HEK293 (cell line): ENCODE results near the gene ZNF345.

Experiments used
- CTCF ChIA-PET: fragments of 350-600 bp; formaldehyde crosslinking; extraction: SDS; loops from one replicate; lab custom pipeline; 2021; ENCODE audit warnings: antibody characterized with exemption; lab: Yijun Ruan, JAX
- POLR2A ChIA-PET: fragments of 300-600 bp; formaldehyde crosslinking; extraction: SDS; loops from one replicate; lab custom pipeline; 2020; ENCODE audit warnings: antibody characterized with exemption, inconsistent platforms; lab: Yijun Ruan, JAX
- H3K27ac ChIP-seq: fragments of 200-500 bp; sonication (Bioruptor generic); 2 replicates; pipeline ENCODE4 v1.5.1; 2014; ENCODE audit warnings: low read depth, low read length, control low read depth, inconsistent platforms; ENCODE audit errors: extremely low read depth
- H3K36me3 ChIP-seq, 2 experiments: fragments of 200-500 bp in 1 of 2; sonication (Bioruptor generic) in 1 of 2; 1 replicate in 1 of 2; 2 replicates in 1 of 2; pipeline ENCODE4 v1.5.1; 2014 to 2017; ENCODE audit warnings: inconsistent platforms in 2 of 2, low read length in 2 of 2; ENCODE audit not compliant: control insufficient read depth in 2 of 2, insufficient read depth in 1 of 2
- H3K4me1 ChIP-seq: fragments of 200-500 bp; sonication (Bioruptor generic); 2 replicates; pipeline ENCODE4 v1.5.1; 2014; ENCODE audit warnings: mild to moderate bottlenecking, low read length, inconsistent platforms; ENCODE audit not compliant: control insufficient read depth, insufficient read depth
- H3K4me3 ChIP-seq: 2 replicates; pipeline ENCODE4 v1.5.1; 2011; ENCODE audit warnings: low read depth, mild to moderate bottlenecking, control low read depth, low read length, moderate library complexity
- H3K9me3 ChIP-seq: fragments of 200-500 bp; sonication (Bioruptor generic); 2 replicates; pipeline ENCODE4 v1.5.1; 2014; ENCODE audit warnings: low read depth, low read length, inconsistent platforms; ENCODE audit not compliant: control insufficient read depth, insufficient read depth
- IKZF3 ChIP-seq: fragments of 450-650 bp; IDR thresholded peaks from 2 replicates; pipeline ENCODE4 v1.5.0; 2018; ENCODE audit warnings: missing biosample characterization, mild to moderate bottlenecking, missing genetic modification characterization, moderate library complexity
- PRDM4 ChIP-seq: fragments of 450-650 bp; formaldehyde crosslinking; IDR thresholded peaks from 2 replicates; pipeline ENCODE4 v1.5.1; 2017; ENCODE audit warnings: missing biosample characterization, missing genetic modification characterization
- SETDB1 ChIP-seq: IDR thresholded peaks from one replicate; pipeline ENCODE4 v1.6.1; 2017; ENCODE audit warnings: mild to moderate bottlenecking, low read length, moderate library complexity, mixed read lengths; ENCODE audit not compliant: insufficient read length
- SP7 ChIP-seq: fragments of 450-650 bp; formaldehyde crosslinking; IDR thresholded peaks from 2 replicates; pipeline ENCODE4 v1.5.1; 2016; ENCODE audit warnings: missing biosample characterization, missing genetic modification characterization
- TRIM28 ChIP-seq: IDR thresholded peaks from 2 replicates; pipeline ENCODE4 v1.6.1; 2011; ENCODE audit warnings: low read length, control low read depth, borderline replicate concordance
- ZBTB17 ChIP-seq: fragments of 450-650 bp; formaldehyde crosslinking; IDR thresholded peaks from 2 replicates; pipeline ENCODE4 v1.5.1; 2016; ENCODE audit warnings: missing biosample characterization, missing genetic modification characterization
- ZNF140 ChIP-seq: fragments of 450-650 bp; formaldehyde crosslinking; IDR thresholded peaks from 2 replicates; pipeline ENCODE4 v1.5.1; 2016; ENCODE audit warnings: missing biosample characterization, missing genetic modification characterization
- ZNF169 ChIP-seq: fragments of 450-650 bp; formaldehyde crosslinking; IDR thresholded peaks from 2 replicates; pipeline ENCODE4 v1.5.1; 2016; ENCODE audit warnings: missing biosample characterization, missing genetic modification characterization
- ZNF248 ChIP-seq: fragments of 450-650 bp; formaldehyde crosslinking; IDR thresholded peaks from 2 replicates; pipeline ENCODE4 v1.5.1; 2017; ENCODE audit warnings: missing biosample characterization, missing genetic modification characterization
- ZNF266 ChIP-seq: fragments of 450-650 bp; formaldehyde crosslinking; IDR thresholded peaks from 2 replicates; pipeline ENCODE4 v1.5.1; 2016; ENCODE audit warnings: missing biosample characterization, missing genetic modification characterization, low read depth
- ZNF274 ChIP-seq, 2 experiments: fragments of 200-500 bp in 1 of 2; fragments of 450-650 bp in 1 of 2; sonication (Bioruptor generic) in 1 of 2; formaldehyde crosslinking in 1 of 2; IDR thresholded peaks; 2 replicates each; pipeline versions ENCODE4 v1.5.1 to v1.6.1; 2014 to 2016; ENCODE audit warnings: borderline replicate concordance in 1 of 2, inconsistent platforms in 1 of 2, low read length in 1 of 2, missing biosample characterization in 1 of 2, missing genetic modification characterization in 1 of 2
- ZNF280D ChIP-seq: fragments of 450-650 bp; formaldehyde crosslinking; IDR thresholded peaks from 2 replicates; pipeline ENCODE4 v1.5.1; 2016; ENCODE audit warnings: missing biosample characterization, missing genetic modification characterization
- ZNF350 ChIP-seq: fragments of 450-650 bp; formaldehyde crosslinking; IDR thresholded peaks from 2 replicates; pipeline ENCODE4 v1.5.0; 2017; ENCODE audit warnings: missing biosample characterization, mild to moderate bottlenecking, missing genetic modification characterization
- ZNF510 ChIP-seq: fragments of 450-650 bp; formaldehyde crosslinking; IDR thresholded peaks from 2 replicates; pipeline ENCODE4 v1.5.1; 2018; ENCODE audit warnings: mild to moderate bottlenecking, missing genetic modification characterization, missing biosample characterization; ENCODE audit not compliant: insufficient replicate concordance
- ZNF518A ChIP-seq: fragments of 450-650 bp; formaldehyde crosslinking; conservative IDR thresholded peaks from 2 replicates; pipeline ENCODE4 v1.5.1; 2016; ENCODE audit warnings: low read depth, missing biosample characterization, missing genetic modification characterization
- ZNF529 ChIP-seq: fragments of 450-650 bp; formaldehyde crosslinking; IDR thresholded peaks from 2 replicates; pipeline ENCODE4 v1.5.1; 2017; ENCODE audit warnings: missing genetic modification characterization, missing biosample characterization; ENCODE audit not compliant: insufficient replicate concordance
- ZNF548 ChIP-seq: fragments of 450-650 bp; formaldehyde crosslinking; IDR thresholded peaks from 2 replicates; pipeline ENCODE4 v1.5.1; 2016; ENCODE audit warnings: missing biosample characterization, missing genetic modification characterization
- ZNF549 ChIP-seq: fragments of 450-650 bp; IDR thresholded peaks from 2 replicates; pipeline ENCODE4 v1.5.1; 2018; ENCODE audit warnings: missing biosample characterization, missing genetic modification characterization, mild to moderate bottlenecking, inconsistent platforms, moderate library complexity
- ZNF610 ChIP-seq: fragments of 450-650 bp; formaldehyde crosslinking; IDR thresholded peaks from 2 replicates; pipeline ENCODE4 v1.5.1; 2016; ENCODE audit warnings: missing biosample characterization, missing genetic modification characterization, borderline replicate concordance
- ZNF623 ChIP-seq: fragments of 450-650 bp; formaldehyde crosslinking; IDR thresholded peaks from 2 replicates; pipeline ENCODE4 v1.5.1; 2016; ENCODE audit warnings: missing biosample characterization, missing genetic modification characterization
- ZNF626 ChIP-seq: fragments of 450-650 bp; sonication (Bioruptor Pico); formaldehyde crosslinking; IDR thresholded peaks from 2 replicates; pipeline ENCODE4 v1.5.1; 2018; ENCODE audit warnings: missing biosample characterization, missing genetic modification characterization, inconsistent platforms

The ZNF345 gene

GRCh38 chr19:36891768-36892357 is 41.2 kb downstream of the ZNF345 start:
- peaks cover 69% of the 10 kb centered on the region for H3K9me3 ChIP-seq
- ChIA-PET POLR2A (no interaction called here), CTCF (no interaction called here)
- no peak for TF ChIP-seq ZNF548 (tag by site-specific recombination)
- no peak for TF ChIP-seq ZNF169 (tag by site-specific recombination)
- TF ChIP-seq SETDB1: peak; percentile 100
- TF ChIP-seq ZNF510: peak; percentile 31
- peak; percentile 100 for TF ChIP-seq TRIM28
- 0 out of 2 replicates have a peak, but pooled peaks have one; percentile 47 for TF ChIP-seq ZNF626
- TF ChIP-seq ZNF140 (tag by site-specific recombination): no peak
- TF ChIP-seq ZNF518A (tag by site-specific recombination): 0 out of 2 replicates have a peak, but pooled peaks have one; percentile 27
- TF ChIP-seq ZNF350 (tag by site-specific recombination): peak; percentile 58; the same call in 1 of the 2 replicates
- TF ChIP-seq ZNF610 (tag by site-specific recombination): peak; percentile 50; the same call in 1 of the 2 replicates
- no peak for TF ChIP-seq IKZF3 (tag by site-specific recombination)
- TF ChIP-seq SP7 (tag by site-specific recombination): no peak
- no peak for TF ChIP-seq ZNF266 (tag by site-specific recombination)
- TF ChIP-seq ZNF549 (tag by site-specific recombination): peak; percentile 15; the same call in 1 of the 2 replicates
- TF ChIP-seq ZBTB17: no peak
- TF ChIP-seq ZNF623: no peak
- TF ChIP-seq ZNF274 (IDR thresholded peaks at IDR 0.05; ENCODE audit: low read length): peak; percentile 99
- peak; percentile 100 for TF ChIP-seq ZNF274 (tag by site-specific recombination; IDR thresholded peaks at IDR 0.05; ENCODE audit: borderline replicate concordance)
- no peak overlapping the region for H3K4me3 ChIP-seq
- peaks cover 65 to 72% of the 10 kb centered on the region in 2 experiments for H3K36me3 ChIP-seq
- no peaks in the 10 kb centered on the region for H3K4me1 ChIP-seq
- no peak overlapping the region for H3K27ac ChIP-seq

- peaks cover 77% of the 10 kb centered on the region for H3K9me3 ChIP-seq
- H3K4me3 ChIP-seq: no peak overlapping the region
- H3K27ac ChIP-seq: no peak overlapping the region
- no peaks in the 10 kb centered on the region for H3K4me1 ChIP-seq
- H3K36me3 ChIP-seq: peaks cover 90 to 97% of the 10 kb centered on the region in 2 experiments
- CTCF ChIA-PET: interaction anchor here (0.6 to 0.7 kb wide), 3 partner anchors 24 to 277 kb away, joined by 3 to 6 read pairs (median 4); no protein-coding TSS in a partner anchor
- POLR2A ChIA-PET: no interaction called here
- TF ChIP-seq SETDB1: peak; percentile 98
- peak; percentile 59; the same call in 1 of the 2 replicates for TF ChIP-seq ZNF280D (tag by site-specific recombination)
- peak; percentile 65; the same call in 1 of the 2 replicates for TF ChIP-seq ZNF350 (tag by site-specific recombination)
- TF ChIP-seq ZNF248 (tag by site-specific recombination): no peak
- 0 out of 2 replicates have a peak, but pooled peaks have one; percentile 35 for TF ChIP-seq ZNF549 (tag by site-specific recombination)
- TF ChIP-seq ZNF529 (tag by site-specific recombination): peak; percentile 42
- TF ChIP-seq PRDM4: no peak
- TF ChIP-seq TRIM28: peak; percentile 66; the same call in 1 of the 2 replicates
Measured at GRCh38 chr19:36894849-36895383, 44.2 kb downstream of the ZNF345 start.
